UCSD-AML1 (cell line): Measurements from ENCODE around the gene CACNA1C.
"Not testable (repeated sequence)": the region's sequence is repeated elsewhere in the genome, so short reads cannot be mapped to it uniquely, and the experiment has no call there.

Source experiments
- DNase-seq: peaks from one replicate; lab custom pipeline; 2025; ENCODE audit not compliant: unreplicated experiment; lab: John Stamatoyannopoulos, UW

CACNA1C gene

GRCh38 chr12:2692080-2692479 lies 639.3 kb downstream of the CACNA1C start:
- DNase-seq, result no peak

- peak; percentile 50 for DNase-seq
These were observed 640.6 kb downstream of the CACNA1C start for GRCh38 chr12:2693244-2693860.

- no peak for DNase-seq
These were observed 641.3 kb downstream of the CACNA1C start for GRCh38 chr12:2693980-2694610.

- no peak for DNase-seq
These were observed 643.3 kb downstream of the CACNA1C start for GRCh38 chr12:2696136-2696535.

GRCh38 chr12:2697057-2697800 lies 644.4 kb downstream of the CACNA1C start:
- no peak for DNase-seq

- no peak for DNase-seq
These were observed 645.8 kb downstream of the CACNA1C start for GRCh38 chr12:2698566-2698965.

GRCh38 chr12:2710701-2711100 lies 657.9 kb downstream of the CACNA1C start:
- no peak for DNase-seq

- DNase-seq, result no peak
These were observed 666.6 kb downstream of the CACNA1C start for GRCh38 chr12:2719392-2719791.

GRCh38 chr12:2722806-2723205 lies 670.0 kb downstream of the CACNA1C start:
- no peak for DNase-seq

GRCh38 chr12:2732290-2732689 lies 679.5 kb downstream of the CACNA1C start:
- peak; percentile 57 for DNase-seq

- peak; percentile 52 for DNase-seq
These were observed 680.9 kb downstream of the CACNA1C start for GRCh38 chr12:2733493-2734355.

GRCh38 chr12:2735432-2735831 lies 682.6 kb downstream of the CACNA1C start:
- DNase-seq, result no peak

- no peak for DNase-seq
These were observed 685.0 kb downstream of the CACNA1C start for GRCh38 chr12:2737656-2738241.

- DNase-seq, result no peak
These were observed 686.3 kb downstream of the CACNA1C start for GRCh38 chr12:2739069-2739468.

GRCh38 chr12:2739832-2740641 lies 687.2 kb downstream of the CACNA1C start:
- DNase-seq, result no peak

GRCh38 chr12:2742037-2742436 lies 689.2 kb downstream of the CACNA1C start:
- not testable (repeated sequence) for DNase-seq

GRCh38 chr12:2743478-2743877 lies 690.7 kb downstream of the CACNA1C start:
- DNase-seq, result no peak

- DNase-seq, result no peak
These were observed 692.9 kb downstream of the CACNA1C start for GRCh38 chr12:2745655-2746054.
